Osteoblast (primary cell): ENCODE results near the gene PPP5C. TPM values are rescaled to one million over a fixed set of nuclear protein-coding genes. Genes with fewer than 3 reads are reported as not detected.
A peak's percentile ranks its signal among the peaks of the same experiment; 100 is the strongest.

ENCODE experiments used
- DNase-seq: peaks from one replicate; pipeline ENCODE4 v3.0.0; 2011; ENCODE audit warnings: low spot score, mixed read lengths; ENCODE audit not compliant: insufficient read length; ENCODE audit errors: missing footprints
- H2AFZ ChIP-seq: 2 replicates; pipeline ENCODE4 v1.6.0; 2011; ENCODE audit warnings: mild to moderate bottlenecking, low read length
- H3K27ac ChIP-seq: 2 replicates; pipeline ENCODE4 v1.5.1; 2011; ENCODE audit warnings: mild to moderate bottlenecking, low read depth, low read length, moderate library complexity
- H3K27me3 ChIP-seq: 2 replicates; pipeline ENCODE4 v1.6.0; 2012; ENCODE audit warnings: mild to moderate bottlenecking, control low read depth, inconsistent platforms, low read length, moderate library complexity; ENCODE audit not compliant: insufficient read depth
- H3K36me3 ChIP-seq: 2 replicates; pipeline ENCODE4 v1.5.1; 2011; ENCODE audit warnings: mild to moderate bottlenecking, low read length, control low read depth, moderate library complexity; ENCODE audit not compliant: insufficient read depth
- H3K4me1 ChIP-seq: 2 replicates; pipeline ENCODE4 v1.5.1; 2011; ENCODE audit warnings: mild to moderate bottlenecking, low read length, control low read depth, moderate library complexity; ENCODE audit not compliant: insufficient read depth
- H3K4me2 ChIP-seq: 2 replicates; pipeline ENCODE4 v1.6.0; 2011; ENCODE audit warnings: mild to moderate bottlenecking, low read length; ENCODE audit not compliant: insufficient read depth
- H3K4me3 ChIP-seq: fragments of 200-600 bp; sonication (generic); 3 replicates; pipeline ENCODE4 v1.5.1; 2012; ENCODE audit warnings: mild to moderate bottlenecking, low read length, inconsistent platforms; ENCODE audit not compliant: insufficient read depth
- H3K79me2 ChIP-seq: 2 replicates; pipeline ENCODE4 v1.6.0; 2012; ENCODE audit warnings: mild to moderate bottlenecking, low read length, control low read depth, inconsistent platforms; ENCODE audit not compliant: insufficient read depth
- H3K9me3 ChIP-seq: 2 replicates; pipeline ENCODE4 v1.5.1; 2011; ENCODE audit warnings: low read depth, low read length, control low read depth
- H4K20me1 ChIP-seq: 2 replicates; pipeline ENCODE4 v1.6.0; 2012; ENCODE audit warnings: mild to moderate bottlenecking, low read length, control low read depth; ENCODE audit not compliant: insufficient read depth
- CTCF ChIP-seq: IDR thresholded peaks from 2 replicates; pipeline ENCODE4 v1.5.1; 2011; ENCODE audit warnings: mild to moderate bottlenecking, low read depth, low read length, moderate library complexity; ENCODE audit errors: extremely low read depth
- total RNA-seq: library from RNA; depleted of rRNA; stranded (reverse); fragments of >200 nt; gene quantifications from 2 replicates; pipeline ENCODE4 v1.2.3, GENCODE V29; 2012

PPP5C gene
- total RNA-seq, 1 donor, result 36.6 TPM

- Histone ChIP-seq H4K20me1 (peaks cover 28% of the 10 kb centered on the region), H3K27me3 (no peaks in the 10 kb centered on the region), H3K79me2 (peaks cover 47% of the 10 kb centered on the region), H3K4me2 (no peak overlapping the region), H3K27ac (no peak overlapping the region), H3K36me3 (peaks cover 12% of the 10 kb centered on the region), H3K4me1 (peaks cover 27% of the 10 kb centered on the region), H3K9me3 (no peaks in the 10 kb centered on the region), H2AFZ (no peak overlapping the region), H3K4me3 (no peak overlapping the region)
- no peak for DNase-seq
- no peak for TF ChIP-seq CTCF
Measured at GRCh38 chr19:46369817-46370216, 22.9 kb downstream of the PPP5C start.

GRCh38 chr19:46371371-46371901, 24.5 kb downstream of the PPP5C start:
- H3K36me3 ChIP-seq, result peaks cover 18% of the 10 kb centered on the region
- DNase-seq, result no peak
- no peak overlapping the region for H3K4me2 ChIP-seq
- H3K4me3 ChIP-seq, result no peak overlapping the region
- no peak for TF ChIP-seq CTCF
- no peak overlapping the region for H3K27ac ChIP-seq
- peaks cover 23% of the 10 kb centered on the region for H4K20me1 ChIP-seq
- H3K27me3 ChIP-seq, result no peaks in the 10 kb centered on the region
- no peaks in the 10 kb centered on the region for H3K9me3 ChIP-seq
- no peak overlapping the region for H2AFZ ChIP-seq
- H3K4me1 ChIP-seq, result peaks cover 27% of the 10 kb centered on the region
- H3K79me2 ChIP-seq, result peaks cover 43% of the 10 kb centered on the region

- no peaks in the 10 kb centered on the region for H3K9me3 ChIP-seq
- TF ChIP-seq CTCF, result no peak
- peak overlapping the region; percentile 66 for H3K4me2 ChIP-seq
- peaks cover 22% of the 10 kb centered on the region for H3K36me3 ChIP-seq
- peaks cover 23% of the 10 kb centered on the region for H4K20me1 ChIP-seq
- H3K4me1 ChIP-seq, result peaks cover 34% of the 10 kb centered on the region
- no peak overlapping the region for H3K4me3 ChIP-seq
- no peak for DNase-seq
- peak overlapping the region; percentile 85 for H3K27ac ChIP-seq
- no peaks in the 10 kb centered on the region for H3K27me3 ChIP-seq
- no peak overlapping the region for H2AFZ ChIP-seq
- peaks cover 32% of the 10 kb centered on the region for H3K79me2 ChIP-seq
Measured at GRCh38 chr19:46372901-46373490, 26.1 kb downstream of the PPP5C start.

- peaks cover 28% of the 10 kb centered on the region for H3K79me2 ChIP-seq
- no peak for TF ChIP-seq CTCF
- DNase-seq, result peak; percentile 93
Measured at GRCh38 chr19:46373491-46374359, 26.8 kb downstream of the PPP5C start.

More at GRCh38 chr19:46373491-46374359, 26.8 kb downstream of the PPP5C start:
- Histone ChIP-seq H3K27me3 (no peaks in the 10 kb centered on the region), H4K20me1 (peaks cover 23% of the 10 kb centered on the region), H3K4me1 (peaks cover 38% of the 10 kb centered on the region), H3K9me3 (no peaks in the 10 kb centered on the region), H3K4me3 (peak overlapping the region; percentile 37), H3K27ac (peak overlapping the region; percentile 85), H3K4me2 (peak overlapping the region; percentile 71), H2AFZ (peak overlapping the region; percentile 57), H3K36me3 (peaks cover 22% of the 10 kb centered on the region)
